KMS-11 (cell line): ENCODE data around the gene RNPS1.

Source experiments
- H2AFZ ChIP-seq: fragments of 200-600 bp; sonication (generic); 2 replicates; pipeline ENCODE4 v1.6.1; 2016; ENCODE audit warnings: antibody characterized with exemption, mixed run types, low read depth
- H3K27ac ChIP-seq: fragments of 200-600 bp; sonication (generic); 2 replicates; pipeline ENCODE4 v1.6.1; 2016; ENCODE audit warnings: mild to moderate bottlenecking, mixed run types
- H3K27me3 ChIP-seq: fragments of 200-600 bp; sonication (generic); 2 replicates; pipeline ENCODE4 v1.6.1; 2017; ENCODE audit warnings: mild to moderate bottlenecking, low read depth, mixed run types, moderate library complexity; ENCODE audit not compliant: insufficient read depth
- H3K36me3 ChIP-seq: fragments of 200-600 bp; sonication (generic); 2 replicates; pipeline ENCODE4 v1.6.1; 2017; ENCODE audit warnings: mild to moderate bottlenecking, mixed run types; ENCODE audit not compliant: insufficient read depth
- H3K4me1 ChIP-seq: fragments of 200-600 bp; sonication (generic); 2 replicates; pipeline ENCODE4 v1.6.1; 2016; ENCODE audit warnings: mild to moderate bottlenecking, low read depth, mixed run types; ENCODE audit not compliant: poor library complexity, severe bottlenecking
- H3K4me2 ChIP-seq: fragments of 200-600 bp; sonication (generic); 2 replicates; pipeline ENCODE4 v1.7.0; 2016; ENCODE audit warnings: mild to moderate bottlenecking, mixed run types
- H3K4me3 ChIP-seq: fragments of 200-600 bp; sonication (generic); IDR thresholded peaks from 2 replicates; pipeline ENCODE4 v1.6.1; 2017; ENCODE audit warnings: low read depth, low read length, mixed read lengths; ENCODE audit not compliant: insufficient read depth
- H3K79me2 ChIP-seq: fragments of 200-600 bp; sonication (generic); 2 replicates; pipeline ENCODE4 v1.6.1; 2016; ENCODE audit warnings: low read depth, mixed run types; ENCODE audit not compliant: insufficient read depth
- H3K9ac ChIP-seq: fragments of 200-600 bp; sonication (generic); 2 replicates; pipeline ENCODE4 v1.6.1; 2016; ENCODE audit warnings: mild to moderate bottlenecking, mixed run types
- H4K20me1 ChIP-seq: fragments of 200-600 bp; sonication (generic); 2 replicates; pipeline ENCODE4 v1.6.1; 2016; ENCODE audit warnings: mild to moderate bottlenecking, mixed run types; ENCODE audit not compliant: insufficient read depth
- TF ChIP-seq, protein P1 (sequence below): fragments of 200-600 bp; sonication (generic); conservative IDR thresholded peaks from 2 replicates; pipeline ENCODE4 v1.6.1; 2017; ENCODE audit warnings: low read depth, mild to moderate bottlenecking, antibody characterized with exemption, low read length, moderate library complexity, mixed read lengths

Gene RNPS1

GRCh38 chr16:2237493-2238149, 30.3 kb downstream of the RNPS1 start:
- no peak overlapping the region for H3K9ac ChIP-seq
- H4K20me1 ChIP-seq = no peaks in the 10 kb centered on the region
- H3K36me3 ChIP-seq = 0 out of 2 replicates have a peak, but pooled peaks cover 4% of the 10 kb centered on the region
- H3K27me3 ChIP-seq = no peaks in the 10 kb centered on the region
- TF ChIP-seq, protein P1, sequence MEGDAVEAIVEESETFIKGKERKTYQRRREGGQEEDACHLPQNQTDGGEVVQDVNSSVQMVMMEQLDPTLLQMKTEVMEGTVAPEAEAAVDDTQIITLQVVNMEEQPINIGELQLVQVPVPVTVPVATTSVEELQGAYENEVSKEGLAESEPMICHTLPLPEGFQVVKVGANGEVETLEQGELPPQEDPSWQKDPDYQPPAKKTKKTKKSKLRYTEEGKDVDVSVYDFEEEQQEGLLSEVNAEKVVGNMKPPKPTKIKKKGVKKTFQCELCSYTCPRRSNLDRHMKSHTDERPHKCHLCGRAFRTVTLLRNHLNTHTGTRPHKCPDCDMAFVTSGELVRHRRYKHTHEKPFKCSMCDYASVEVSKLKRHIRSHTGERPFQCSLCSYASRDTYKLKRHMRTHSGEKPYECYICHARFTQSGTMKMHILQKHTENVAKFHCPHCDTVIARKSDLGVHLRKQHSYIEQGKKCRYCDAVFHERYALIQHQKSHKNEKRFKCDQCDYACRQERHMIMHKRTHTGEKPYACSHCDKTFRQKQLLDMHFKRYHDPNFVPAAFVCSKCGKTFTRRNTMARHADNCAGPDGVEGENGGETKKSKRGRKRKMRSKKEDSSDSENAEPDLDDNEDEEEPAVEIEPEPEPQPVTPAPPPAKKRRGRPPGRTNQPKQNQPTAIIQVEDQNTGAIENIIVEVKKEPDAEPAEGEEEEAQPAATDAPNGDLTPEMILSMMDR = no peak
- no peak overlapping the region for H2AFZ ChIP-seq
- no peak overlapping the region for H3K27ac ChIP-seq
- no peaks in the 10 kb centered on the region for H3K79me2 ChIP-seq
- no peaks in the 10 kb centered on the region for H3K4me1 ChIP-seq
- no peak overlapping the region for H3K4me3 ChIP-seq
- H3K4me2 ChIP-seq = no peak overlapping the region

GRCh38 chr16:2237102-2237482, 30.8 kb downstream of the RNPS1 start:
- TF ChIP-seq, protein P1 = no peak
- 0 out of 2 replicates have a peak, but pooled peaks cover 4% of the 10 kb centered on the region for H3K36me3 ChIP-seq
- no peaks in the 10 kb centered on the region for H3K79me2 ChIP-seq
- H3K4me2 ChIP-seq = no peak overlapping the region
- no peak overlapping the region for H3K27ac ChIP-seq
- H3K9ac ChIP-seq = no peak overlapping the region
- H3K4me1 ChIP-seq = no peaks in the 10 kb centered on the region
- no peaks in the 10 kb centered on the region for H3K27me3 ChIP-seq
- no peaks in the 10 kb centered on the region for H4K20me1 ChIP-seq
- no peak overlapping the region for H2AFZ ChIP-seq
- H3K4me3 ChIP-seq = no peak overlapping the region

GRCh38 chr16:2236337-2237101, 31.4 kb downstream of the RNPS1 start, which contains the start of gene DNASE1L2:
Gene DNASE1L2 (plus strand): TSS chr16:2236444. CDS start chr16:2236817, 373 bp downstream.
- Histone ChIP-seq H3K27ac (no peak within 1 kb of the TSS), H4K20me1 (no peaks in the 10 kb centered on the region), H3K4me3 (no peak within 1 kb of the TSS), H3K36me3 (0 out of 2 replicates have a peak, but pooled peaks cover 4% of the 10 kb centered on the region), H3K4me2 (no peak within 1 kb of the TSS), H3K9ac (no peak within 1 kb of the TSS), H3K4me1 (no peaks in the 10 kb centered on the region), H3K27me3 (no peaks in the 10 kb centered on the region), H2AFZ (no peak within 1 kb of the TSS), H3K79me2 (no peaks in the 10 kb centered on the region)
- TF ChIP-seq, protein P1 = no peak

DNA sequence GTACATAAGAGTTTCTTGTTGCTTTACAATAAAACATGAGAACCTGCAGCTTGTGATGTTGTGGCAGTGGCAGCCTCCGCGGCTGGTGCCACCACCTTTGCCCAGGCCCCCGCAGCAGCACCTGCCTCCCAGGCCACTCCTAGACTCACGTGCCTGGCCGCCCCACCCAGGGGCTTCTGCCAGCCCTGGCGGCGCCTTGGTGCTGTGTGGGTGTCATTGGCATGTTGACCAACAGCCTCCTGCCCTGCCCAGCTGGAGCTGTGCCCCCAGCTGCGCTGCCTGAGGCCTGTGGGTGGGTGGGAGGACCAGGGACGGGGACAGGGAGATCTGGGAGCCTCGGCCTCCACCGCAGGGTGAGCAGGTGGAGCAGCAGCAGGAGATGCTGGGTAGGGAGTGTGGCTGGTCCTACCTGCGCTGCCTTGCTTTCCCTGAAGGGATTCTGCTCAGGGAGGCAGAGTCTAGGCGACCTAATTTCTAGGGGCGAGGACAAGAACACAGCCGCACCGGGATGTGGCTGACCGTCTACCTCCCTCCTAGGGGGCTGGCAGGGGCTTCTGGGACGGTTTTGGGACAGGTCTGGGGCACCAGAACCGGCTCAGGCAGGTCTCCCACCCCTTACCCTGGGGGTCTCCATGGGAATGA, 32.1 kb downstream of the RNPS1 start:
- no peak overlapping the region for H3K4me3 ChIP-seq
- no peaks in the 10 kb centered on the region for H3K4me1 ChIP-seq
- H4K20me1 ChIP-seq = no peaks in the 10 kb centered on the region
- H3K27me3 ChIP-seq = no peaks in the 10 kb centered on the region
- no peak overlapping the region for H3K27ac ChIP-seq
- H3K79me2 ChIP-seq = no peaks in the 10 kb centered on the region
- no peak overlapping the region for H3K9ac ChIP-seq
- TF ChIP-seq, protein P1 = no peak
- no peak overlapping the region for H2AFZ ChIP-seq
- 0 out of 2 replicates have a peak, but pooled peaks cover 4% of the 10 kb centered on the region for H3K36me3 ChIP-seq
- no peak overlapping the region for H3K4me2 ChIP-seq
